Measurements from ENCODE around the gene UBL4A. TPM values are rescaled to one million over a fixed set of nuclear protein-coding genes. Genes with fewer than 3 reads are reported as not detected.
"Not testable (repeated sequence)": the region's sequence is repeated elsewhere in the genome, so short reads cannot be mapped to it uniquely, and the experiment has no call there.

The UBL4A gene
- total and polyA plus RNA-seq, 7 donors, result 38.3 to 118 (median 64.4) TPM

- H3K27me3 ChIP-seq (ENCODE audit: insufficient read depth in 3 of 3, low read length in 2 of 3), result no peaks in the 10 kb centered on the region
- TF ChIP-seq CTCF (IDR thresholded peaks at IDR 0.05), result no peak
- intact Hi-C loops (cut with DNase I), result no loop called here
- 81 to 85% (median 84%) methylated on average over 18 to 37 of the region's 37 CpGs for WGBS, 3 donors
- H3K27ac ChIP-seq, result no peak overlapping the region
- H3K36me3 ChIP-seq (ENCODE audit: insufficient read depth in 1 of 2, low read depth in 1 of 2), result peaks cover 0 to 27% of the 10 kb centered on the region in 2 donors
- H3K9me3 ChIP-seq, result no peaks in the 10 kb centered on the region
- DNase-seq (no peak), ATAC-seq (peak in 1 of 4 donors; percentile 14)
- H3K4me1 ChIP-seq, result no peaks in the 10 kb centered on the region
- no peak overlapping the region for H3K4me3 ChIP-seq
These were observed 20.3 kb upstream of the UBL4A start for GRCh38 chrX:154506483-154507332.

- Histone ChIP-seq H3K4me3 (no peak overlapping the region), H3K27me3 (ENCODE audit: insufficient read depth in 3 of 3, low read length in 2 of 3) (no peaks in the 10 kb centered on the region), H3K9me3 (no peaks in the 10 kb centered on the region), H3K27ac (no peak overlapping the region), H3K36me3 (ENCODE audit: insufficient read depth in 1 of 2, low read depth in 1 of 2) (peaks cover 0 to 27% of the 10 kb centered on the region in 2 donors), H3K4me1 (no peaks in the 10 kb centered on the region)
- 75 to 86% (median 84%) methylated on average over 12 of the region's 12 CpGs for WGBS, 3 donors
- ATAC-seq (no peak), DNase-seq (no peak)
- no peak for TF ChIP-seq CTCF (IDR thresholded peaks at IDR 0.05)
- intact Hi-C loops (cut with DNase I), result no loop called here
These were observed 19.3 kb upstream of the UBL4A start for GRCh38 chrX:154505734-154506133.

- intact Hi-C loops (cut with DNase I), result no loop called here
- H3K9me3 ChIP-seq, result no peaks in the 10 kb centered on the region
- no peak overlapping the region for H3K4me3 ChIP-seq
- peak in 2 of 4 donors; percentile 13 to 41 for ATAC-seq
- no peaks in the 10 kb centered on the region for H3K4me1 ChIP-seq
- peaks cover 0 to 22% of the 10 kb centered on the region in 2 donors for H3K36me3 ChIP-seq (ENCODE audit: insufficient read depth in 1 of 2, low read depth in 1 of 2)
- 80 to 86% (median 84%) methylated on average over 2 to 3 of the region's 3 CpGs for WGBS, 3 donors
- no peak overlapping the region for H3K27ac ChIP-seq
- no peaks in the 10 kb centered on the region for H3K27me3 ChIP-seq (ENCODE audit: insufficient read depth in 3 of 3, low read length in 2 of 3)
- TF ChIP-seq CTCF (IDR thresholded peaks at IDR 0.05), result no peak
- DNase-seq, result no peak
These were observed 16.6 kb upstream of the UBL4A start for GRCh38 chrX:154502989-154503388.

GRCh38 chrX:154502098-154502497 is 15.7 kb upstream of the UBL4A start:
- 84 to 86% (median 85%) methylated on average over 8 of the region's 8 CpGs for WGBS, 3 donors
- DNase-seq (no peak), ATAC-seq (no peak)
- H3K27me3 ChIP-seq (ENCODE audit: insufficient read depth in 3 of 3, low read length in 2 of 3), result no peaks in the 10 kb centered on the region
- H3K9me3 ChIP-seq, result no peaks in the 10 kb centered on the region
- H3K4me3 ChIP-seq, result no peak overlapping the region
- TF ChIP-seq CTCF (IDR thresholded peaks at IDR 0.05), result no peak
- intact Hi-C loops (cut with DNase I), result no loop called here
- H3K27ac ChIP-seq, result no peak overlapping the region
- no peaks in the 10 kb centered on the region for H3K4me1 ChIP-seq
- H3K36me3 ChIP-seq (ENCODE audit: insufficient read depth in 1 of 2, low read depth in 1 of 2), result peaks cover 0 to 20% of the 10 kb centered on the region in 2 donors

GRCh38 chrX:154501423-154501822 is 15.0 kb upstream of the UBL4A start:
- H3K27me3 ChIP-seq (ENCODE audit: insufficient read depth in 3 of 3, low read length in 2 of 3); H3K4me3 ChIP-seq; intact Hi-C loops (cut with DNase I); H3K27ac ChIP-seq; H3K9me3 ChIP-seq; H3K4me1 ChIP-seq; DNase-seq; ATAC-seq: not testable (repeated sequence)
- 89 to 92% (median 91%) methylated on average over 6 to 7 of the region's 7 CpGs for WGBS, 3 donors
- H3K36me3 ChIP-seq (ENCODE audit: insufficient read depth in 1 of 2, low read depth in 1 of 2), result peaks cover 0 to 13% of the 10 kb centered on the region in 2 donors

- H3K4me1 ChIP-seq; DNase-seq; intact Hi-C loops (cut with DNase I); H3K36me3 ChIP-seq (ENCODE audit: insufficient read depth in 1 of 2, low read depth in 1 of 2); ATAC-seq; H3K27me3 ChIP-seq (ENCODE audit: insufficient read depth in 3 of 3, low read length in 2 of 3); H3K27ac ChIP-seq; H3K9me3 ChIP-seq; H3K4me3 ChIP-seq: not testable (repeated sequence)
- WGBS, 3 donors, result 51 to 82% (median 61%) methylated on average over 4 of the region's 4 CpGs
These were observed 10.2 kb upstream of the UBL4A start for GRCh38 chrX:154496591-154497137.

All from psoas muscle (tissue), 8 donors.